Activated CD8-positive, alpha-beta memory T cell treated with anti-CD3 and anti-CD28 coated beads, Interleukin-2, amount 50 U/mL, for 4 hours (primary cell): ENCODE measurements around the gene NCKAP5.

ENCODE experiments used
- DNase-seq: peaks from one replicate; pipeline ENCODE4 v3.0.0-alpha.2; 2020

The NCKAP5 gene

GRCh38 chr2:133322909-133323308 lies 245.4 kb downstream of the NCKAP5 start:
- DNase-seq = no peak

GRCh38 chr2:133317178-133317577 lies 251.1 kb downstream of the NCKAP5 start:
- DNase-seq = no peak

GRCh38 chr2:133316557-133316956 lies 251.7 kb downstream of the NCKAP5 start:
- no peak for DNase-seq

GRCh38 chr2:133315280-133315679 lies 253.0 kb downstream of the NCKAP5 start:
- DNase-seq = no peak

- DNase-seq = no peak
Measured at GRCh38 chr2:133314795-133315194, 253.5 kb downstream of the NCKAP5 start.

- DNase-seq = no peak
Measured at GRCh38 chr2:133312038-133312729, 256.1 kb downstream of the NCKAP5 start.

- no peak for DNase-seq
Measured at GRCh38 chr2:133306236-133306635, 262.0 kb downstream of the NCKAP5 start.

GRCh38 chr2:133304344-133304743 lies 263.9 kb downstream of the NCKAP5 start:
- no peak for DNase-seq

- DNase-seq = no peak
Measured at GRCh38 chr2:133303150-133303549, 265.1 kb downstream of the NCKAP5 start.

GRCh38 chr2:133296401-133296800 lies 271.9 kb downstream of the NCKAP5 start:
- DNase-seq = no peak

- no peak for DNase-seq
Measured at GRCh38 chr2:133293544-133294353, 274.5 kb downstream of the NCKAP5 start.

GRCh38 chr2:133292259-133292658 lies 276.0 kb downstream of the NCKAP5 start:
- no peak for DNase-seq

- no peak for DNase-seq
Measured at GRCh38 chr2:133287709-133288108, 280.6 kb downstream of the NCKAP5 start.

- no peak for DNase-seq
Measured at GRCh38 chr2:133286326-133286922, 281.8 kb downstream of the NCKAP5 start.

- no peak for DNase-seq
Measured at GRCh38 chr2:133273031-133273430, 295.2 kb downstream of the NCKAP5 start.

- no peak for DNase-seq
Measured at GRCh38 chr2:133271105-133271504, 297.2 kb downstream of the NCKAP5 start.

GRCh38 chr2:133270550-133270949 lies 297.7 kb downstream of the NCKAP5 start:
- DNase-seq = no peak

GRCh38 chr2:133266926-133267590 lies 301.2 kb downstream of the NCKAP5 start:
- DNase-seq = no peak

- DNase-seq = no peak
Measured at GRCh38 chr2:133266041-133266925, 302.0 kb downstream of the NCKAP5 start.

GRCh38 chr2:133265432-133265949 lies 302.8 kb downstream of the NCKAP5 start:
- no peak for DNase-seq

- no peak for DNase-seq
Measured at GRCh38 chr2:133264989-133265401, 303.3 kb downstream of the NCKAP5 start.

- DNase-seq = no peak
Measured at GRCh38 chr2:133262893-133263292, 305.4 kb downstream of the NCKAP5 start.
